GM23338 (cell line): ENCODE results near the gene FGF3. TPM values are rescaled to one million over a fixed set of nuclear protein-coding genes. Genes with fewer than 3 reads are reported as not detected.

Source experiments
- ATAC-seq: fragments of 200-7000 bp; cut with Tn5 transposase; 3 replicates; pipeline ENCODE4 v1.9.1; 2020
- DNase-seq: peaks from one replicate; pipeline ENCODE4 v3.0.0-alpha.2; 2015; ENCODE audit warnings: low spot score
- H2AFZ ChIP-seq: fragments of 200-600 bp; sonication (generic); 2 replicates; pipeline ENCODE4 v1.8.0; 2016; ENCODE audit warnings: antibody characterized with exemption, mild to moderate bottlenecking, moderate library complexity
- H3F3A ChIP-seq: fragments of 200-600 bp; sonication (generic); replicated peaks from 2 replicates; pipeline ENCODE4 v1.8.0; 2017; ENCODE audit warnings: antibody characterized with exemption, mixed run types, low read depth
- H3K27ac ChIP-seq: fragments of 200-600 bp; sonication (generic); 2 replicates; pipeline ENCODE4 v1.6.1; 2016; ENCODE audit warnings: low read depth
- H3K27me3 ChIP-seq: fragments of 200-600 bp; sonication (generic); 2 replicates; pipeline ENCODE4 v1.8.0; 2016; ENCODE audit warnings: mild to moderate bottlenecking, mixed run types, moderate library complexity; ENCODE audit not compliant: insufficient read depth
- H3K36me3 ChIP-seq: fragments of 200-600 bp; sonication (generic); 2 replicates; pipeline ENCODE4 v1.8.0; 2016; ENCODE audit warnings: mild to moderate bottlenecking; ENCODE audit not compliant: insufficient read depth
- H3K4me1 ChIP-seq: fragments of 200-600 bp; sonication (generic); 2 replicates; pipeline ENCODE4 v1.8.0; 2016; ENCODE audit warnings: mild to moderate bottlenecking, moderate library complexity; ENCODE audit not compliant: insufficient read depth
- H3K4me2 ChIP-seq: fragments of 200-600 bp; sonication (generic); 2 replicates; pipeline ENCODE4 v1.7.1; 2017; ENCODE audit warnings: mixed run types
- H3K4me3 ChIP-seq: fragments of 200-600 bp; sonication (generic); 2 replicates; pipeline ENCODE4 v1.6.1; 2016; ENCODE audit warnings: mixed run types
- H3K79me2 ChIP-seq: fragments of 200-600 bp; sonication (generic); replicated peaks from 2 replicates; pipeline ENCODE4 v1.8.0; 2017; ENCODE audit warnings: mild to moderate bottlenecking; ENCODE audit not compliant: insufficient read depth
- H3K9me2 ChIP-seq: fragments of 200-600 bp; sonication (generic); 2 replicates; pipeline ENCODE4 v1.8.0; 2017; ENCODE audit not compliant: insufficient read depth
- H4K20me1 ChIP-seq: fragments of 200-600 bp; sonication (generic); replicated peaks from 2 replicates; pipeline ENCODE4 v1.8.0; 2017; ENCODE audit warnings: mild to moderate bottlenecking; ENCODE audit not compliant: insufficient read depth
- H3K27ac Mint-ChIP-seq: 2 replicates; pipeline ENCODE4 v1.8.0; 2020; ENCODE audit warnings: inconsistent platforms, mild to moderate bottlenecking, moderate library complexity, mixed read lengths
- H3K27me3 Mint-ChIP-seq: 3 replicates; pipeline ENCODE4 v1.8.0; 2022; ENCODE audit warnings: low read depth, mild to moderate bottlenecking, moderate library complexity, mixed read lengths, inconsistent platforms; ENCODE audit not compliant: insufficient read depth, poor library complexity
- H3K36me3 Mint-ChIP-seq: 3 replicates; pipeline ENCODE4 v1.8.0; 2021; ENCODE audit warnings: low read depth, mild to moderate bottlenecking, inconsistent platforms, moderate library complexity, mixed read lengths
- H3K4me1 Mint-ChIP-seq: 3 replicates; pipeline ENCODE4 v1.8.0; 2020; ENCODE audit warnings: mild to moderate bottlenecking, inconsistent platforms, mixed read lengths
- H3K4me3 Mint-ChIP-seq: 3 replicates; pipeline ENCODE4 v1.8.0; 2021; ENCODE audit warnings: moderate library complexity, mild to moderate bottlenecking, inconsistent platforms, mixed read lengths
- H3K9me3 Mint-ChIP-seq: 3 replicates; pipeline ENCODE4 v1.8.0; 2020; ENCODE audit warnings: moderate library complexity, mild to moderate bottlenecking, inconsistent platforms, mixed read lengths
- CREB1 ChIP-seq: fragments of 250-450 bp; sonication (Bioruptor Pico); IDR thresholded peaks from 2 replicates; pipeline ENCODE4 v1.5.0; 2020; ENCODE audit warnings: low read depth, mild to moderate bottlenecking, moderate library complexity
- ETS1 ChIP-seq: IDR thresholded peaks from 2 replicates; pipeline ENCODE4 v1.6.1; 2016; ENCODE audit warnings: antibody characterized with exemption
- EZH2 ChIP-seq: fragments of 200-600 bp; sonication (generic); IDR thresholded peaks from one replicate; pipeline ENCODE4 v1.8.0; 2017; ENCODE audit warnings: antibody characterized with exemption, mild to moderate bottlenecking, low read depth; ENCODE audit not compliant: unreplicated experiment
- EZH2phosphoT487 ChIP-seq: fragments of 200-600 bp; sonication (generic); IDR thresholded peaks from one replicate; pipeline ENCODE4 v1.8.1; 2018; ENCODE audit warnings: antibody characterized with exemption; ENCODE audit not compliant: unreplicated experiment
- JUNB ChIP-seq: IDR thresholded peaks from one replicate; pipeline ENCODE4 v1.6.1; 2016; ENCODE audit warnings: antibody characterized with exemption; ENCODE audit not compliant: unreplicated experiment
- NANOG ChIP-seq: IDR thresholded peaks from 2 replicates; pipeline ENCODE4 v1.6.1; 2016; ENCODE audit warnings: antibody characterized with exemption, borderline replicate concordance
- POLR2AphosphoS5 ChIP-seq: IDR thresholded peaks from 2 replicates; pipeline ENCODE4 v1.6.1; 2016; ENCODE audit warnings: antibody characterized with exemption, low read depth
- REST ChIP-seq: IDR thresholded peaks from one replicate; pipeline ENCODE4 v1.6.1; 2018; ENCODE audit warnings: antibody characterized with exemption; ENCODE audit not compliant: unreplicated experiment
- STAT1 ChIP-seq: IDR thresholded peaks from one replicate; pipeline ENCODE4 v1.6.1; 2016; ENCODE audit warnings: antibody characterized with exemption; ENCODE audit not compliant: unreplicated experiment
- ZNF114 ChIP-seq: fragments of 250-450 bp; sonication (Bioruptor Pico); IDR thresholded peaks from 2 replicates; pipeline ENCODE4 v1.5.0; 2020; ENCODE audit warnings: mild to moderate bottlenecking, moderate library complexity
- ZNF331 ChIP-seq: fragments of 250-450 bp; sonication (Bioruptor Pico); IDR thresholded peaks from 2 replicates; pipeline ENCODE4 v1.5.0; 2020; ENCODE audit warnings: low read depth, mild to moderate bottlenecking, moderate library complexity
- ZNF462 ChIP-seq: fragments of 250-450 bp; sonication (Bioruptor Pico); IDR thresholded peaks from 2 replicates; pipeline ENCODE4 v1.5.0; 2020; ENCODE audit warnings: mild to moderate bottlenecking, moderate library complexity
- polyA plus RNA-seq: library from polyadenylated mRNA; unstranded; fragments of >200 nt; fragmentation: Nextera tagmentation; extraction: Ambion mirVana; gene quantifications from 2 replicates; pipeline ENCODE4 v1.2.1, GENCODE V29; 2016
- total RNA-seq: library from RNA; depleted of rRNA; stranded (reverse); fragments of >200 nt; shearing (Covaris generic); gene quantifications from 2 replicates; pipeline ENCODE4 v1.2.3, GENCODE V29; 2014
- TF ChIP-seq, protein P1 (sequence below), 2 experiments: fragments of 200-600 bp in 1 of 2; sonication (generic) in 1 of 2; conservative IDR thresholded peaks; 2 replicates each; pipeline versions ENCODE4 v1.5.1 to v1.6.1; 2016 to 2017; ENCODE audit warnings: antibody characterized with exemption in 2 of 2, low read depth in 2 of 2, mild to moderate bottlenecking in 2 of 2, moderate library complexity in 1 of 2

Gene FGF3
- total and polyA plus RNA-seq, 2 experiments from 2014 or later = 1.2 TPM; not detected in 1

GRCh38 chr11:69837791-69838190 lies 18.6 kb upstream of the FGF3 start:
- 0 out of 2 replicates have a peak, but pooled peaks cover 4% of the 10 kb centered on the region for H3F3A ChIP-seq
- ATAC-seq = no peak
- Mint-ChIP-seq H3K27ac (no peak overlapping the region), H3K27me3 (peaks cover 10% of the 10 kb centered on the region), H3K36me3 (no peaks in the 10 kb centered on the region), H3K9me3 (no peaks in the 10 kb centered on the region), H3K4me3 (no peak overlapping the region), H3K4me1 (peaks cover 9% of the 10 kb centered on the region)
- no peaks in the 10 kb centered on the region for H4K20me1 ChIP-seq
- no peaks in the 10 kb centered on the region for H3K27me3 ChIP-seq
- no peak overlapping the region for H3K27ac ChIP-seq
- no peak overlapping the region for H3K4me3 ChIP-seq
- H3K9me2 ChIP-seq = no peaks in the 10 kb centered on the region
- no peak overlapping the region for H2AFZ ChIP-seq
- no peak for DNase-seq
- H3K79me2 ChIP-seq = no peaks in the 10 kb centered on the region
- H3K4me2 ChIP-seq = no peak overlapping the region
- no peaks in the 10 kb centered on the region for H3K36me3 ChIP-seq
- peaks cover 16% of the 10 kb centered on the region for H3K4me1 ChIP-seq
- TF ChIP-seq ZNF114 (no peak), STAT1 (no peak), POLR2AphosphoS5 (no peak), CREB1 (no peak), ETS1 (no peak), ZNF331 (CRISPR knock-in tag) (no peak), NANOG (no peak), REST (no peak), ZNF462 (CRISPR knock-in tag) (no peak), EZH2 (no peak), EZH2phosphoT487 (no peak), JUNB (no peak)
- TF ChIP-seq, protein P1, sequence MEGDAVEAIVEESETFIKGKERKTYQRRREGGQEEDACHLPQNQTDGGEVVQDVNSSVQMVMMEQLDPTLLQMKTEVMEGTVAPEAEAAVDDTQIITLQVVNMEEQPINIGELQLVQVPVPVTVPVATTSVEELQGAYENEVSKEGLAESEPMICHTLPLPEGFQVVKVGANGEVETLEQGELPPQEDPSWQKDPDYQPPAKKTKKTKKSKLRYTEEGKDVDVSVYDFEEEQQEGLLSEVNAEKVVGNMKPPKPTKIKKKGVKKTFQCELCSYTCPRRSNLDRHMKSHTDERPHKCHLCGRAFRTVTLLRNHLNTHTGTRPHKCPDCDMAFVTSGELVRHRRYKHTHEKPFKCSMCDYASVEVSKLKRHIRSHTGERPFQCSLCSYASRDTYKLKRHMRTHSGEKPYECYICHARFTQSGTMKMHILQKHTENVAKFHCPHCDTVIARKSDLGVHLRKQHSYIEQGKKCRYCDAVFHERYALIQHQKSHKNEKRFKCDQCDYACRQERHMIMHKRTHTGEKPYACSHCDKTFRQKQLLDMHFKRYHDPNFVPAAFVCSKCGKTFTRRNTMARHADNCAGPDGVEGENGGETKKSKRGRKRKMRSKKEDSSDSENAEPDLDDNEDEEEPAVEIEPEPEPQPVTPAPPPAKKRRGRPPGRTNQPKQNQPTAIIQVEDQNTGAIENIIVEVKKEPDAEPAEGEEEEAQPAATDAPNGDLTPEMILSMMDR (conservative IDR thresholded peaks at IDR 0.05; ENCODE audit: low read depth in 2 of 2) = no peak
